Measurements from ENCODE around the gene KDM5A. TPM values are rescaled to one million over a fixed set of nuclear protein-coding genes. Genes with fewer than 3 reads are reported as not detected.

The KDM5A gene
- total RNA-seq, 4 donors from 2014 or later: 52.1 to 72.3 (median 66.2) TPM

GRCh38 chr12:272942-273341, 116.2 kb downstream of the KDM5A start:
- intact Hi-C loops (cut with DNase I): no loop called here

DNA sequence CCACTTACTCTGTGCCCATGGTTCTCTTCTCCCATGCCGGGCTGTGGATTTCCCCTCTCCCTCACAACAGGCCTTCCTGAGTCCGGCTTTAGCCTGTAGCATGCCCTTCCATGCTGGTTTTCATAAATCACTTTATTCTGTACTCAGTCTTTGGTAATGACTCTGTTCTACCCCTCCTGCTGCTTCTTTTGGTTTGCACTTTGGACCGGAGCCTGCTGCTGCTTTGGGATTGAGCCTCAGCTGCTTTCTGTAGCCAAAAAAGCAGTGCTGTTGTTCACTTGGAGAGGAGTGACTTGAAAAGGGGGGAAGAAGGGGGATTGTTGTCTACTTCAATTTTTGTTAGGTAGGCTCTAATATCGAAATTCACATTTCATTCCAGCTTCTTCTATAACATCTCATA, 118.0 kb downstream of the KDM5A start:
- intact Hi-C loops (cut with DNase I): no loop called here
- H3K4me3 ChIP-seq (replicated peaks in 1 of 3): no peak overlapping the region
- no peaks in the 10 kb centered on the region for H3K4me1 ChIP-seq
- TF ChIP-seq POLR2A (IDR thresholded peaks at IDR 0.05): no peak
- no peak for TF ChIP-seq CTCF (IDR thresholded peaks at IDR 0.05)
- H3K27me3 ChIP-seq: no peaks in the 10 kb centered on the region
- H3K36me3 ChIP-seq: no peaks in the 10 kb centered on the region
- WGBS, 2 donors: 61 to 76% methylated on average over 4 of the region's 4 CpGs
- no peaks in the 10 kb centered on the region for H3K9me3 ChIP-seq
- no peak overlapping the region for H3K27ac ChIP-seq
- no peak for DNase-seq

More at GRCh38 chr12:272942-273341, 116.2 kb downstream of the KDM5A start:
- no peak overlapping the region for H3K4me3 ChIP-seq (replicated peaks in 1 of 3)
- no peaks in the 10 kb centered on the region for H3K36me3 ChIP-seq
- WGBS, 2 donors: 90 to 92% methylated on average over 6 of the region's 6 CpGs
- H3K4me1 ChIP-seq: no peaks in the 10 kb centered on the region
- H3K27me3 ChIP-seq: no peaks in the 10 kb centered on the region
- H3K9me3 ChIP-seq: no peaks in the 10 kb centered on the region
- DNase-seq: no peak
- H3K27ac ChIP-seq: no peak overlapping the region
- TF ChIP-seq CTCF (IDR thresholded peaks at IDR 0.05): no peak
- no peak for TF ChIP-seq POLR2A (IDR thresholded peaks at IDR 0.05)

- H3K27me3 ChIP-seq: no peaks in the 10 kb centered on the region
- WGBS, 2 donors: 24 to 34% methylated on average over 3 of the region's 3 CpGs
- intact Hi-C loops (cut with DNase I): no loop called here
- H3K4me1 ChIP-seq: no peaks in the 10 kb centered on the region
- H3K27ac ChIP-seq: no peak overlapping the region
- no peaks in the 10 kb centered on the region for H3K36me3 ChIP-seq
- no peak for TF ChIP-seq CTCF (IDR thresholded peaks at IDR 0.05)
- TF ChIP-seq POLR2A (IDR thresholded peaks at IDR 0.05): no peak
- no peak for DNase-seq
- H3K4me3 ChIP-seq (replicated peaks in 1 of 3): no peak overlapping the region
- no peaks in the 10 kb centered on the region for H3K9me3 ChIP-seq
Measured at GRCh38 chr12:269191-269590, 119.9 kb downstream of the KDM5A start.

DNA sequence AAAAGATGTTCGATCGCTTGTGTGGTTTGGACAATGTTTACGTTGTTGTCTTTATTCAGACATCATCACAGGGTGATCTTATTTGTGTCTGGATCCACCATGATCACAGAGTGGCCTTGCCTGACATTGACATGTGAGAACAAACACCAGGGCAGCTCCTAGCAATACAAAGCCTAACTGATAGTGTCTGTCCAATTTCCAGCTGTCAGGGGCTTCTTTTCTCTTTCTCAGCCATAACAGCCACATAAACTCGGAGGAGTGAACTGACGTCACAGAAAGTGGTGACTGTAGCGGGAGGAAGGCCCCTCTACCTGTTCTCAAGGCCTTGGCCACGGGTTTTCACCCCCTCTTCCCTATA, 120.7 kb downstream of the KDM5A start:
- Histone ChIP-seq H3K36me3 (no peaks in the 10 kb centered on the region), H3K9me3 (no peaks in the 10 kb centered on the region), H3K27ac (no peak overlapping the region), H3K27me3 (no peaks in the 10 kb centered on the region), H3K4me3 (replicated peaks in 1 of 3) (no peak overlapping the region), H3K4me1 (peaks cover 0 to under 1% of the 10 kb centered on the region in 2 donors)
- TF ChIP-seq POLR2A (IDR thresholded peaks at IDR 0.05): no peak
- TF ChIP-seq CTCF (IDR thresholded peaks at IDR 0.05): no peak
- intact Hi-C loops (cut with DNase I): no loop called here
- WGBS, 2 donors: 71 to 82% methylated on average over 7 of the region's 7 CpGs
- no peak for DNase-seq

- WGBS, 2 donors: 28 to 40% methylated on average over 14 of the region's 14 CpGs
- peak in 1 of 2 donors; percentile 9 for DNase-seq
Measured at GRCh38 chr12:267581-268482, 121.3 kb downstream of the KDM5A start.

More at GRCh38 chr12:267581-268482, 121.3 kb downstream of the KDM5A start:
- H3K4me1 ChIP-seq: peaks cover 3 to 6% of the 10 kb centered on the region in 2 donors
- no peak overlapping the region for H3K4me3 ChIP-seq (replicated peaks in 1 of 3)
- H3K27ac ChIP-seq: no peak overlapping the region
- TF ChIP-seq CTCF (IDR thresholded peaks at IDR 0.05): no peak
- no peak for TF ChIP-seq POLR2A (IDR thresholded peaks at IDR 0.05)
- no peaks in the 10 kb centered on the region for H3K9me3 ChIP-seq
- H3K27me3 ChIP-seq: no peaks in the 10 kb centered on the region
- H3K36me3 ChIP-seq: no peaks in the 10 kb centered on the region
- intact Hi-C loops (cut with DNase I): no loop called here
